Activated CD4-positive, alpha-beta memory T cell treated with anti-CD3 and anti-CD28 coated beads for 36 hours (primary cell): ENCODE measurements around the gene MLXIPL. TPM values are rescaled to one million over a fixed set of nuclear protein-coding genes. Genes with fewer than 3 reads are reported as not detected.
"Not testable (repeated sequence)": the region's sequence is repeated elsewhere in the genome, so short reads cannot be mapped to it uniquely, and the experiment has no call there.

Experiments
- CTCF ChIA-PET: fragments of 350-600 bp; sonication (Branson Sonifier 250); formaldehyde crosslinking; loops from one replicate; lab custom pipeline; 2021; ENCODE audit warnings: antibody characterized with exemption, inconsistent platforms; lab: Charles Lee
- POLR2A ChIA-PET: fragments of 350-600 bp; sonication (Branson Sonifier 250); formaldehyde crosslinking; loops from one replicate; lab custom pipeline; 2021; ENCODE audit warnings: antibody characterized with exemption; lab: Charles Lee
- DNase-seq: peaks from one replicate; pipeline ENCODE4 v3.0.0-alpha.2; 2020
- H3K27ac Mint-ChIP-seq: one replicate; pipeline ENCODE4 v1.8.0; 2021; ENCODE audit warnings: mixed read lengths
- H3K27me3 Mint-ChIP-seq: one replicate; pipeline ENCODE4 v1.8.0; 2021; ENCODE audit warnings: mixed read lengths
- H3K36me3 Mint-ChIP-seq: one replicate; pipeline ENCODE4 v1.8.0; 2021; ENCODE audit warnings: mixed read lengths
- H3K4me1 Mint-ChIP-seq: one replicate; pipeline ENCODE4 v1.8.0; 2021; ENCODE audit warnings: low read depth, mixed read lengths
- H3K4me3 Mint-ChIP-seq: one replicate; pipeline ENCODE4 v1.8.0; 2021; ENCODE audit warnings: mild to moderate bottlenecking, mixed read lengths
- H3K9me3 Mint-ChIP-seq: one replicate; pipeline ENCODE4 v1.8.0; 2021; ENCODE audit warnings: mixed read lengths
- intact Hi-C: fragments of 100-400 bp; cut with micrococcal nuclease; formaldehyde crosslinking; loops from one replicate; pipeline ENCODE4 v1.15.1; 2023
- total RNA-seq, 2 experiments: library from RNA; stranded (reverse); gene quantifications; one replicate each; pipeline ENCODE4 v1.2.3, GENCODE V29; 2021

MLXIPL gene
- total RNA-seq, 2 experiments from 2014 or later: not detected

- no peak overlapping the region for H3K4me3 Mint-ChIP-seq
- intact Hi-C loops: no loop called here
- no peaks in the 10 kb centered on the region for H3K9me3 Mint-ChIP-seq
- no peaks in the 10 kb centered on the region for H3K27me3 Mint-ChIP-seq
- ChIA-PET CTCF (interaction anchor here (1.1 to 2.4 kb wide), 2 partner anchors 24 to 152 kb away, joined by 4 to 11 read pairs; no protein-coding TSS in a partner anchor), POLR2A (no interaction called here)
- H3K4me1 Mint-ChIP-seq: peaks cover 14% of the 10 kb centered on the region
- H3K27ac Mint-ChIP-seq: no peak overlapping the region
- no peak for DNase-seq
- H3K36me3 Mint-ChIP-seq: peaks cover 4% of the 10 kb centered on the region
Observed at GRCh38 chr7:73582664-73583202, 41.6 kb downstream of the MLXIPL start.

DNA sequence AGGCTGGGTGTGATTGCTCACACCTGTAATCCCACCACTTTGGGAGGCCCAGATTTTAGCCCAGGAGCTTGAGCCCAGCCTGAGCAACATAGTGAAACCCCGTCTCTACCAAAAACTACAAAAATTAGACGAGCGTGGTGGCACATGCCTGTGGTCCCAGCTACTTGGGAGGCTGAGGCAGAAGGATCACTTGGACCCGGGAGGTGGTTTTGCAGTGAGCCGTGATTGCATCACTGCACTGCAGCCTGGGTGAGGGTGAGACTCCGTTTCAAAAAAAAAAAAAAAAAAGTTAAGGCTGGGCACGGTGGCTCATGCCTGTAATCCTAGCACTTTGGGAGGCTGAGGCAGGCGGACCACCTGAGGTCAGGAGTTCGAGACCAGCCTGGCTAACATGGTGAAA, 43.3 kb downstream of the MLXIPL start:
- H3K27me3 Mint-ChIP-seq, intact Hi-C loops, H3K4me3 Mint-ChIP-seq, H3K36me3 Mint-ChIP-seq, H3K27ac Mint-ChIP-seq, H3K9me3 Mint-ChIP-seq, DNase-seq: not testable (repeated sequence)
- ChIA-PET CTCF (interaction anchor here (2.4 kb wide), 1 partner anchor 26 kb away, joined by 11 read pairs; no protein-coding TSS in a partner anchor), POLR2A (interaction anchor here (1.0 kb wide), 1 partner anchor 158 kb away, joined by 6 read pairs; the partner anchor contains the start of gene ABHD11)
- peaks cover 22% of the 10 kb centered on the region for H3K4me1 Mint-ChIP-seq

GRCh38 chr7:73578342-73579128, 45.8 kb downstream of the MLXIPL start, which contains the start of gene TBL2:
TSS of gene TBL2 (minus strand) at chr7:73578579. CDS start at chr7:73578549, 30 bp downstream.
- no peaks in the 10 kb centered on the region for H3K27me3 Mint-ChIP-seq
- CTCF ChIA-PET: interaction anchor here (0.8 to 1.9 kb wide), 6 partner anchors 13 to 156 kb away, joined by 3 to 6 read pairs (median 4); partner anchors contain the start of genes BAZ1B and VPS37D
- peak; percentile 99 for DNase-seq
- intact Hi-C loops: loop anchor here (1.0 kb wide), 6 partner anchors 21 to 516 kb away; partner anchors contain the start of genes ABHD11, BCL7B, BUD23 and DNAJC30
- peaks cover 22% of the 10 kb centered on the region for H3K4me1 Mint-ChIP-seq
- POLR2A ChIA-PET: interaction anchor here (0.8 to 3.1 kb wide), 5 partner anchors 11 to 57 kb away, joined by 5 to 20 read pairs (median 9); partner anchors contain the start of genes BAZ1B and BCL7B
- H3K9me3 Mint-ChIP-seq: no peaks in the 10 kb centered on the region
- H3K4me3 Mint-ChIP-seq: peak within 1 kb of the TSS; percentile 90
- H3K27ac Mint-ChIP-seq: peak within 1 kb of the TSS; percentile 95
- H3K36me3 Mint-ChIP-seq: peaks cover 16% of the 10 kb centered on the region

DNA sequence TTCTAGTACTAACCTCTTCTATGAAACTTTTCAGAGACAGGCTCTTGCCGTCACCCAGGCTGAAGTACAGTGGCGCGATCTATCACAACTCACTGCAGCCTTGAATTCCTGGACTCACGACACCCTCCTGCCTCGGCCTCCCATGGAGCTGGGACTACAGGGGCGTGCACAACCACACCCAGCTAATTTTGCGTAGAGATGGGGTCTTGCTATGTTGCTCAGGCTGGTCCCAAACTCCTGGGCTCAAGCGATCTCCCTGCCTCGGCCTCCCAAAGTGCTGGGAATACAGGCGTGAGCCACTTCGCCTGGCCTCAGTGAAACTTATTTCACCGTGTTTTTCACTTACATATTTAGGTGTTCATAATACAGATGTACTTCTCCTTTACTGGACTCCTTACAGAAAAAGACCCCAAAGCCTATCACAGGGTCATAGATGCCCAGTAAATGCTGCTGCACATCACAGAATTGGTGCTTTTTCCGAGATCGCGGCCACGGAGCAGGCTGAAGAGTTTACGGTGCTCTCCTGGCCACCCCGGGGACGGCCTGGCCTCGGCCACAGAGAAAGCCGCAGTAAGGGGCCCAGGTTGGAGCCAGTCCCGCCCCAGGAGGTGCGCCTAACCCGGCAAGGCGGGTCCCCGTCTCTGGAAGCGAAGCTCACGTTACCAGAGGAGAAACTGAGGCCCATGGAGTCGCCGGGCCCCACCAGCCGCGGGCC, 46.5 kb downstream of the MLXIPL start:
- Mint-ChIP-seq H3K9me3 (no peaks in the 10 kb centered on the region), H3K27ac (peak overlapping the region; percentile 95), H3K4me1 (peaks cover 22% of the 10 kb centered on the region), H3K4me3 (peak overlapping the region; percentile 90), H3K36me3 (peaks cover 20% of the 10 kb centered on the region), H3K27me3 (no peaks in the 10 kb centered on the region)
- intact Hi-C loops: loop anchor here (1.0 kb wide), 6 partner anchors 20 to 517 kb away; partner anchors contain the start of genes ABHD11, BCL7B, BUD23 and DNAJC30
- DNase-seq: no peak
- ChIA-PET POLR2A (interaction anchor here (0.8 to 3.1 kb wide), 5 partner anchors 10 to 56 kb away, joined by 5 to 20 read pairs (median 9); partner anchors contain the start of genes BAZ1B and BCL7B), CTCF (interaction anchor here (0.8 to 1.7 kb wide), 4 partner anchors 12 to 55 kb away, joined by 3 to 5 read pairs (median 4); partner anchors contain the start of gene BAZ1B)

GRCh38 chr7:73573791-73574190, 50.5 kb downstream of the MLXIPL start:
- CTCF ChIA-PET: no interaction called here
- H3K27ac Mint-ChIP-seq: no peak overlapping the region
- H3K4me1 Mint-ChIP-seq: peaks cover 13% of the 10 kb centered on the region
- H3K27me3 Mint-ChIP-seq: no peaks in the 10 kb centered on the region
- no peak for DNase-seq
- POLR2A ChIA-PET: no interaction called here
- intact Hi-C loops: no loop called here
- H3K36me3 Mint-ChIP-seq: peaks cover 45% of the 10 kb centered on the region
- no peaks in the 10 kb centered on the region for H3K9me3 Mint-ChIP-seq
- H3K4me3 Mint-ChIP-seq: no peak overlapping the region

DNA sequence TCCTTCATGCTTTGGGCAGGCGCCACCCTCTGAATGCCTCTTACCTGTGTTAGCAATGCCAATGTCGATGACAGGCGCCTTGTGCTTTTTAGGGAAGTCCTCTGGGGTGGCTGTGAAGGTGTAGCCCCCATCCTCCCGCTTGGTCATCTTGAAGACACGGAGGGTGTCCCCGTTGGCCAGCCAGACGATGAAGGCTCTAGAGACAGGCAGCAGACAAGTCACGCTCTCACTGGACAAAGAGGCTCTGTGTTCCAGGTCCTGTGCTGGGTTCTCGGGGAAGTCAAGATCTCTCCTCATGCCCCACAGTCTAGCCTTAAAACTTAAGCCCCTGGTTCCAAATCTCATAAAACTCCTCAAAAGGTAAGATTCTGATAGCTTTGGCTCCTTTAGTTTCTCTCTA, 51.0 kb downstream of the MLXIPL start:
- Mint-ChIP-seq H3K36me3 (peaks cover 43% of the 10 kb centered on the region), H3K4me3 (no peak overlapping the region), H3K27me3 (no peaks in the 10 kb centered on the region), H3K9me3 (no peaks in the 10 kb centered on the region), H3K4me1 (peaks cover 11% of the 10 kb centered on the region), H3K27ac (no peak overlapping the region)
- intact Hi-C loops: no loop called here
- POLR2A ChIA-PET: no interaction called here
- no peak for DNase-seq
- CTCF ChIA-PET: no interaction called here

DNA sequence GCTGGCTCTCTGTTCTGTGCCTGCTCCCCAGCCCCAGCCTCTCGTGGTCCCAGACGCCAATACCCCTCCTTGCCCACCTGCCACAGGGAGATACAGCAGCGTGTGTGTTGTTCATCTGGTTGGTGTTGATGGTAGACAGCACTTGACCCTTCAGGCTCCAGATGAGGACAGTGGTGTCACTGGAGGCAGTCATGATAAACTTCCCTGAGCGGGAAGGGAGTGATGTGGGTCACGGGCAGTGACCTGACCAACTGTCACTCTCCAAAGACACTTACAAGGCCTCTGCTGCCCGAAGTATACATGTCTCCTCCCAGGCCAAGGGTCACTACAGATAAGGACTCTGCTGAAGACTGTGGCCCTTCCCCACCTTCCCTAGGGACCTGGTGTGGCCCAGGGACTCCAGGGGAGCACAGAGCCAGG, 51.5 kb downstream of the MLXIPL start:
- no peak for DNase-seq
- POLR2A ChIA-PET: no interaction called here
- no peaks in the 10 kb centered on the region for H3K9me3 Mint-ChIP-seq
- CTCF ChIA-PET: no interaction called here
- intact Hi-C loops: no loop called here
- H3K36me3 Mint-ChIP-seq: peaks cover 43% of the 10 kb centered on the region
- no peak overlapping the region for H3K4me3 Mint-ChIP-seq
- no peak overlapping the region for H3K27ac Mint-ChIP-seq
- peaks cover 15% of the 10 kb centered on the region for H3K4me1 Mint-ChIP-seq
- H3K27me3 Mint-ChIP-seq: no peaks in the 10 kb centered on the region

DNA sequence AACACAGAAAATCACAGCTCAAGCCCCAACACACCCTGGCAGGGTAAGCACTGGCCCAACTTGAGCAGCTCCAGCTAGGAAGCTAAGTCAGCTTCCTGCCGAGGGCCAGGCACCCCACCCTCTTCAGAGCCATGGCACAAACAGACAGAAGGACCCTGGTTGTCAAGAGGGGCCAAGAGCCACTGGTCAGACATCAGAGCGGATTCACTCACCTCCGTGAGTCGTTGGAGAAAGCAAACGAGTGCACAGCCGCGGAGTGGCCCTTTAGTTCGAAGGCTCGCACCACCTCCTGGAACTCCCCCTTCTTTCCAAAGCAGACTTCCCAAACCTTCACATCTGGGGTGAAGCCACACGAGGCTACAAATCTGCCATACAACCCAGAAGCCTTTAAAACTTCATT, 53.3 kb downstream of the MLXIPL start:
- peaks cover 39% of the 10 kb centered on the region for H3K36me3 Mint-ChIP-seq
- no peak for DNase-seq
- POLR2A ChIA-PET: no interaction called here
- H3K4me3 Mint-ChIP-seq: no peak overlapping the region
- H3K9me3 Mint-ChIP-seq: no peaks in the 10 kb centered on the region
- intact Hi-C loops: no loop called here
- no peak overlapping the region for H3K27ac Mint-ChIP-seq
- H3K4me1 Mint-ChIP-seq: peaks cover 16% of the 10 kb centered on the region
- CTCF ChIA-PET: no interaction called here
- H3K27me3 Mint-ChIP-seq: no peaks in the 10 kb centered on the region

DNA sequence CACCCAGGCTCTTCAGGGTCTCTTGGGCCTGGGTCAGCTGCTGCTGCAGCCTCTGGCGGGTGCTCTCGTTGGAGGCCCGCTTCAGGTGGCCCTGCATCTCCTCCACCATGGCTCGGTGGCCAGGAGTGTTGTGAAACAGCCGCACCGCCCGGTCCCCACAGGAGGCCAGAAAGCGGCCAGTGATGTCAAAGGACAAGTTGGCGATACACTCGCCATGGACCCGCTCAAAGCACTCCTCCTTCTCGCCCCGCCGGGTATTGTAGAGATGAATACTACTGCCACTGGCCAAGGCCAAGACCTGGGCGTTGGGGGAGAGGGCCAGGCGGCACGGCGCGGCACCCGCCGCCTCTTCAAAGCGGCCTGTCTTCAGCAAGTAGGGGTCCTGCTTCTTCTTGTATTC, 53.8 kb downstream of the MLXIPL start:
- ChIA-PET CTCF (interaction anchor here (1.1 kb wide), 1 partner anchor 11 kb away, joined by 3 read pairs; no protein-coding TSS in a partner anchor), POLR2A (no interaction called here)
- Mint-ChIP-seq H3K4me1 (peaks cover 21% of the 10 kb centered on the region), H3K36me3 (peaks cover 39% of the 10 kb centered on the region), H3K27me3 (no peaks in the 10 kb centered on the region), H3K9me3 (no peaks in the 10 kb centered on the region), H3K27ac (no peak overlapping the region), H3K4me3 (no peak overlapping the region)
- intact Hi-C loops: no loop called here
- no peak for DNase-seq

- intact Hi-C loops: no loop called here
- Mint-ChIP-seq H3K4me1 (peaks cover 23% of the 10 kb centered on the region), H3K9me3 (no peaks in the 10 kb centered on the region), H3K27me3 (no peaks in the 10 kb centered on the region), H3K4me3 (no peak overlapping the region), H3K36me3 (peaks cover 34% of the 10 kb centered on the region), H3K27ac (no peak overlapping the region)
- ChIA-PET CTCF (interaction anchor here (1.1 kb wide), 2 partner anchors 9 to 17 kb away, joined by 3 read pairs; no protein-coding TSS in a partner anchor), POLR2A (no interaction called here)
- DNase-seq: no peak
Observed at GRCh38 chr7:73569042-73569608, 55.2 kb downstream of the MLXIPL start.
